Ishikawa (cell line): Measurements from ENCODE around the gene BTBD16.
A peak's percentile ranks its signal among the peaks of the same experiment; 100 is the strongest.

Experiments used
- CEBPB ChIP-seq: IDR thresholded peaks from 2 replicates; pipeline ENCODE4 v1.6.1; 2012
- CREB1 ChIP-seq: IDR thresholded peaks from 2 replicates; pipeline ENCODE4 v1.6.1; 2012; ENCODE audit warnings: low read depth
- EGR1 ChIP-seq: IDR thresholded peaks from 2 replicates; pipeline ENCODE4 v1.6.1; 2012
- EP300 ChIP-seq: IDR thresholded peaks from 2 replicates; pipeline ENCODE4 v1.6.1; 2012; ENCODE audit warnings: borderline replicate concordance
- FOXM1 ChIP-seq: IDR thresholded peaks from 2 replicates; pipeline ENCODE4 v1.6.1; 2012; ENCODE audit warnings: low read depth, borderline replicate concordance
- MAX ChIP-seq: IDR thresholded peaks from 2 replicates; pipeline ENCODE4 v1.6.1; 2012
- NFIC ChIP-seq: IDR thresholded peaks from 2 replicates; pipeline ENCODE4 v1.6.1; 2012
- RAD21 ChIP-seq: IDR thresholded peaks from 2 replicates; pipeline ENCODE4 v1.6.1; 2012; ENCODE audit warnings: low read depth
- REST ChIP-seq: IDR thresholded peaks from 2 replicates; pipeline ENCODE4 v1.6.1; 2012; ENCODE audit warnings: low read depth, mild to moderate bottlenecking
- TAF1 ChIP-seq: IDR thresholded peaks from 2 replicates; pipeline ENCODE4 v1.6.1; 2012; ENCODE audit warnings: low read depth, mild to moderate bottlenecking
- TCF12 ChIP-seq: IDR thresholded peaks from 2 replicates; pipeline ENCODE4 v1.6.1; 2012; ENCODE audit warnings: low read depth
- TEAD4 ChIP-seq: IDR thresholded peaks from 2 replicates; pipeline ENCODE4 v1.6.1; 2012
- USF1 ChIP-seq: IDR thresholded peaks from 2 replicates; pipeline ENCODE4 v1.6.1; 2012
- YY1 ChIP-seq: IDR thresholded peaks from 2 replicates; pipeline ENCODE4 v1.6.1; 2012; ENCODE audit warnings: low read depth
- ZBTB7A ChIP-seq: IDR thresholded peaks from 2 replicates; pipeline ENCODE4 v1.6.1; 2012; ENCODE audit warnings: low read depth

Gene BTBD16

GRCh38 chr10:122273966-122274545, 3.0 kb downstream of the BTBD16 start:
- TF ChIP-seq ZBTB7A = no peak
- TF ChIP-seq EGR1 = no peak
- TF ChIP-seq TEAD4 = no peak
- no peak for TF ChIP-seq RAD21
- no peak for TF ChIP-seq CREB1

- TF ChIP-seq FOXM1 (no peak), NFIC (no peak), REST (no peak), TAF1 (no peak), ZBTB7A (no peak), CEBPB (no peak)
Observed at GRCh38 chr10:122276611-122277208, 5.6 kb downstream of the BTBD16 start.

GRCh38 chr10:122277526-122278136, 6.5 kb downstream of the BTBD16 start:
- no peak for TF ChIP-seq TEAD4
- no peak for TF ChIP-seq TAF1
- TF ChIP-seq USF1 = no peak
- TF ChIP-seq YY1 = no peak
- no peak for TF ChIP-seq CEBPB
- no peak for TF ChIP-seq MAX
- no peak for TF ChIP-seq RAD21
- TF ChIP-seq CREB1 = no peak
- no peak for TF ChIP-seq REST
- no peak for TF ChIP-seq TCF12
- TF ChIP-seq NFIC = no peak
- no peak for TF ChIP-seq ZBTB7A
- no peak for TF ChIP-seq EGR1
- TF ChIP-seq EP300 = no peak
- no peak for TF ChIP-seq FOXM1

- TF ChIP-seq TAF1 (no peak), RAD21 (peak; percentile 98)
Observed at GRCh38 chr10:122279725-122280141, 8.6 kb downstream of the BTBD16 start.

GRCh38 chr10:122280156-122280555, 9.1 kb downstream of the BTBD16 start:
- TF ChIP-seq TEAD4 = no peak
- no peak for TF ChIP-seq FOXM1
- TF ChIP-seq CEBPB = no peak
- no peak for TF ChIP-seq EGR1
- no peak for TF ChIP-seq TCF12
- TF ChIP-seq TAF1 = no peak
- TF ChIP-seq NFIC = no peak
- TF ChIP-seq RAD21 = no peak
- no peak for TF ChIP-seq REST
- TF ChIP-seq CREB1 = no peak
- TF ChIP-seq YY1 = no peak
- no peak for TF ChIP-seq ZBTB7A
